Stomach (tissue), 4 donors: ENCODE measurements around the gene RIN3.

Source experiments
- CTCF ChIP-seq, 7 experiments: fragments of 450-650 bp in 4 of 7; fragments of 200-600 bp in 3 of 7; sonication (generic) in 3 of 7; IDR thresholded peaks; one replicate each; pipeline ENCODE4 v1.5.1; 2016 to 2019; ENCODE audit warnings: antibody characterized with exemption in 7 of 7, control low read depth in 2 of 7, mild to moderate bottlenecking in 1 of 7
- EP300 ChIP-seq: sonication (generic); formaldehyde crosslinking; IDR thresholded peaks from one replicate; pipeline ENCODE4 v1.6.1; 2017; ENCODE audit warnings: antibody characterized with exemption
- POLR2A ChIP-seq, 4 donors: fragments of 450-650 bp; IDR thresholded peaks; one replicate each; pipeline ENCODE4 v1.6.1; 2016; ENCODE audit warnings: antibody characterized with exemption in 4 of 4, control low read depth in 2 of 4, mild to moderate bottlenecking in 1 of 4, moderate library complexity in 1 of 4
- POLR2AphosphoS5 ChIP-seq, 3 donors: sonication (generic); formaldehyde crosslinking; IDR thresholded peaks; one replicate each; pipeline ENCODE4 v1.6.1; 2016; ENCODE audit warnings: antibody characterized with exemption in 3 of 3

- TF ChIP-seq CTCF (IDR thresholded peaks at IDR 0.05) (no peak), POLR2A (IDR thresholded peaks at IDR 0.05) (no peak), EP300 (no peak), POLR2AphosphoS5 (IDR thresholded peaks at IDR 0.05) (no peak)
These were observed 111.6 kb downstream of the RIN3 start for GRCh38 chr14:92625213-92625612.
